ENCODE results near the gene DNAJB11.
"Not testable (repeated sequence)": the region's sequence is repeated elsewhere in the genome, so short reads cannot be mapped to it uniquely, and the experiment has no call there.

The DNAJB11 gene

GRCh38 chr3:186552408-186553031, 18.0 kb upstream of the DNAJB11 start:
- DNase-seq, result no peak

GRCh38 chr3:186564586-186564985, 5.9 kb upstream of the DNAJB11 start:
- DNase-seq, result no peak

GRCh38 chr3:186566772-186567071, 3.8 kb upstream of the DNAJB11 start:
- no peak for DNase-seq

GRCh38 chr3:186567072-186567921, 3.2 kb upstream of the DNAJB11 start, which contains the start of gene TBCCD1:
Gene TBCCD1, minus strand, starts transcription at chr3:186567339. Its CDS starts 3,010 bp downstream, at chr3:186564329.
- DNase-seq, result peak; percentile 93

- DNase-seq, result not testable (repeated sequence)
These were observed 1.2 kb upstream of the DNAJB11 start for GRCh38 chr3:186569361-186569760.

- no peak for DNase-seq
These were observed 783 bp upstream of the DNAJB11 start for GRCh38 chr3:186569779-186570095.

- no peak for DNase-seq
These were observed 572 bp downstream of the DNAJB11 start for GRCh38 chr3:186570941-186571643.

- DNase-seq, result no peak
These were observed 1.1 kb downstream of the DNAJB11 start for GRCh38 chr3:186571644-186572013.

GRCh38 chr3:186577521-186577920, 7.0 kb downstream of the DNAJB11 start:
- DNase-seq, result no peak

- no peak for DNase-seq
These were observed 10.3 kb downstream of the DNAJB11 start for GRCh38 chr3:186580785-186581184.

GRCh38 chr3:186582541-186582940, 12.0 kb downstream of the DNAJB11 start:
- DNase-seq, result no peak

- DNase-seq, result no peak
These were observed 13.3 kb downstream of the DNAJB11 start for GRCh38 chr3:186583831-186584230.

GRCh38 chr3:186586245-186586644, 15.7 kb downstream of the DNAJB11 start:
- DNase-seq, result not testable (repeated sequence)

- no peak for DNase-seq
These were observed 16.7 kb downstream of the DNAJB11 start for GRCh38 chr3:186587183-186587582.

- DNase-seq, result no peak
These were observed 18.1 kb downstream of the DNAJB11 start for GRCh38 chr3:186588632-186589031.

GRCh38 chr3:186589121-186589520, 18.6 kb downstream of the DNAJB11 start:
- DNase-seq, result no peak

GRCh38 chr3:186589856-186590579, 19.5 kb downstream of the DNAJB11 start:
- DNase-seq, result no peak

- no peak for DNase-seq
These were observed 20.2 kb downstream of the DNAJB11 start for GRCh38 chr3:186590580-186591295.

GRCh38 chr3:186592682-186593081, 22.2 kb downstream of the DNAJB11 start:
- DNase-seq, result no peak

GRCh38 chr3:186593862-186594261, 23.3 kb downstream of the DNAJB11 start:
- DNase-seq, result no peak

GRCh38 chr3:186594591-186595113, 24.1 kb downstream of the DNAJB11 start:
- no peak for DNase-seq

- no peak for DNase-seq
These were observed 26.2 kb downstream of the DNAJB11 start for GRCh38 chr3:186596568-186597287.

Measured in activated gamma-delta T cell treated with Interleukin-2 at 50 U/mL for 16 hours (primary cell).